Activated CD4-positive, alpha-beta memory T cell treated with anti-CD3 and anti-CD28 coated beads for 36 hours (primary cell): ENCODE measurements around the gene RGS7. TPM values are rescaled to one million over a fixed set of nuclear protein-coding genes. Genes with fewer than 3 reads are reported as not detected.

ENCODE experiments used
- CTCF ChIA-PET: fragments of 350-600 bp; sonication (Branson Sonifier 250); formaldehyde crosslinking; loops from one replicate; lab custom pipeline; 2021; ENCODE audit warnings: antibody characterized with exemption, inconsistent platforms; lab: Charles Lee
- POLR2A ChIA-PET: fragments of 350-600 bp; sonication (Branson Sonifier 250); formaldehyde crosslinking; loops from one replicate; lab custom pipeline; 2021; ENCODE audit warnings: antibody characterized with exemption; lab: Charles Lee
- DNase-seq: peaks from one replicate; pipeline ENCODE4 v3.0.0-alpha.2; 2020
- H3K27ac Mint-ChIP-seq: one replicate; pipeline ENCODE4 v1.8.0; 2021; ENCODE audit warnings: mixed read lengths
- H3K27me3 Mint-ChIP-seq: one replicate; pipeline ENCODE4 v1.8.0; 2021; ENCODE audit warnings: mixed read lengths
- H3K36me3 Mint-ChIP-seq: one replicate; pipeline ENCODE4 v1.8.0; 2021; ENCODE audit warnings: mixed read lengths
- H3K4me1 Mint-ChIP-seq: one replicate; pipeline ENCODE4 v1.8.0; 2021; ENCODE audit warnings: low read depth, mixed read lengths
- H3K4me3 Mint-ChIP-seq: one replicate; pipeline ENCODE4 v1.8.0; 2021; ENCODE audit warnings: mild to moderate bottlenecking, mixed read lengths
- H3K9me3 Mint-ChIP-seq: one replicate; pipeline ENCODE4 v1.8.0; 2021; ENCODE audit warnings: mixed read lengths
- intact Hi-C: fragments of 100-400 bp; cut with micrococcal nuclease; formaldehyde crosslinking; loops from one replicate; pipeline ENCODE4 v1.15.1; 2023
- total RNA-seq, 2 experiments: library from RNA; stranded (reverse); gene quantifications; one replicate each; pipeline ENCODE4 v1.2.3, GENCODE V29; 2021

RGS7 gene
- total RNA-seq, 2 experiments from 2014 or later = not detected

GRCh38 chr1:240843798-240844197 is 513.2 kb downstream of the RGS7 start:
- ChIA-PET POLR2A (interaction anchor here (0.6 kb wide), 1 partner anchor 305 kb away, joined by 3 read pairs; no protein-coding TSS in a partner anchor), CTCF (no interaction called here)
- Mint-ChIP-seq H3K36me3 (no peaks in the 10 kb centered on the region), H3K9me3 (peaks cover 2% of the 10 kb centered on the region), H3K27me3 (peaks cover 2% of the 10 kb centered on the region), H3K27ac (no peak overlapping the region), H3K4me3 (no peak overlapping the region), H3K4me1 (no peaks in the 10 kb centered on the region)
- intact Hi-C loops = no loop called here
- DNase-seq = no peak

- Mint-ChIP-seq H3K27me3 (no peaks in the 10 kb centered on the region), H3K4me1 (no peaks in the 10 kb centered on the region), H3K27ac (no peak overlapping the region), H3K36me3 (no peaks in the 10 kb centered on the region), H3K9me3 (peaks cover 2% of the 10 kb centered on the region), H3K4me3 (no peak overlapping the region)
- DNase-seq = no peak
- CTCF ChIA-PET = no interaction called here
- POLR2A ChIA-PET = no interaction called here
- intact Hi-C loops = no loop called here
Measured at GRCh38 chr1:240836271-240836670, 520.7 kb downstream of the RGS7 start.

- Mint-ChIP-seq H3K27ac (no peak overlapping the region), H3K4me3 (no peak overlapping the region), H3K36me3 (no peaks in the 10 kb centered on the region), H3K27me3 (no peaks in the 10 kb centered on the region), H3K4me1 (no peaks in the 10 kb centered on the region), H3K9me3 (peaks cover 2% of the 10 kb centered on the region)
- POLR2A ChIA-PET = no interaction called here
- intact Hi-C loops = no loop called here
- DNase-seq = no peak
- CTCF ChIA-PET = no interaction called here
Measured at GRCh38 chr1:240835291-240835690, 521.7 kb downstream of the RGS7 start.

GRCh38 chr1:240833075-240833474 is 523.9 kb downstream of the RGS7 start:
- Mint-ChIP-seq H3K4me3 (no peak overlapping the region), H3K4me1 (no peaks in the 10 kb centered on the region), H3K27ac (no peak overlapping the region), H3K27me3 (no peaks in the 10 kb centered on the region), H3K9me3 (no peaks in the 10 kb centered on the region), H3K36me3 (no peaks in the 10 kb centered on the region)
- POLR2A ChIA-PET = no interaction called here
- intact Hi-C loops = no loop called here
- no peak for DNase-seq
- CTCF ChIA-PET = no interaction called here

DNA sequence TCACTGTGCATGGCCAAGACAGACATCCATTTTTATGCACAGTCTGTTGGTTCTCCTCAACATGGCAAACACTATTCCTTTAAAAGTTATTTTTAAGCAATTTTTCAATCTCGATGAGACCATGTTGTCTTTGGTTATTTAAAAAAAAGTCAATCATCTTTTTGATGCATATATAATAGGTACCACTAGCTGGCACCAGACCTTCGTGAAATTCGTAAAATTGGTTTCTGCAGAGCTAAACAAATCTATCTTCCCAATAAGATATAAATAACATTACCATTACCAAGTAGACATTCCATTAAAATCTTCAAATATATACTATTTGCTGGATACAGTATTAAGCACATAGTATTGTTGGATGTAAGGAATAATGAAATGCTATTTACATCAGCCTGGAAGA is 525.1 kb downstream of the RGS7 start:
- Mint-ChIP-seq H3K27me3 (no peaks in the 10 kb centered on the region), H3K27ac (no peak overlapping the region), H3K9me3 (no peaks in the 10 kb centered on the region), H3K4me1 (no peaks in the 10 kb centered on the region), H3K36me3 (no peaks in the 10 kb centered on the region), H3K4me3 (no peak overlapping the region)
- CTCF ChIA-PET = no interaction called here
- POLR2A ChIA-PET = no interaction called here
- no peak for DNase-seq
- intact Hi-C loops = no loop called here

DNA sequence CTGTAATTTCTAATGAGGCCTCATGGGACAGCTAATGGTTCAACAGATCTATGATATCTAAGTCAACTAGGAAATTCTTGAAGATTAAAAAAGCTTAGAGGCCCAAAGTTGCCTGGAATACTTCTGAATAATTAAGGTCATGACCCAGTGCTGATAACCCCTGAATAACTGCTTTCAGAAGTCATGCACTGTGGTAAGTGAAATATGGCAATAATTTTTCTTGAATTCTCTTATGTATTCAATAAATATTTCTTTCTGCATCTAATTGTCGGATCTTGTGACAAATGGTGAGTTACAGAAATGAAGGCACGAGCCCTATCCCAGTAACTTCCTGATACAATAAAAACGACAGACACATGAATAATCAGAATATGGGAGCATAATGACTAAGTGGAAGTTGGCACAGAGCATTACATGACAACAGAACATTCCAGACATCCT is 525.8 kb downstream of the RGS7 start:
- Mint-ChIP-seq H3K36me3 (no peaks in the 10 kb centered on the region), H3K27me3 (no peaks in the 10 kb centered on the region), H3K4me1 (no peaks in the 10 kb centered on the region), H3K27ac (no peak overlapping the region), H3K4me3 (no peak overlapping the region), H3K9me3 (no peaks in the 10 kb centered on the region)
- ChIA-PET CTCF (no interaction called here), POLR2A (no interaction called here)
- intact Hi-C loops = no loop called here
- DNase-seq = no peak

DNA sequence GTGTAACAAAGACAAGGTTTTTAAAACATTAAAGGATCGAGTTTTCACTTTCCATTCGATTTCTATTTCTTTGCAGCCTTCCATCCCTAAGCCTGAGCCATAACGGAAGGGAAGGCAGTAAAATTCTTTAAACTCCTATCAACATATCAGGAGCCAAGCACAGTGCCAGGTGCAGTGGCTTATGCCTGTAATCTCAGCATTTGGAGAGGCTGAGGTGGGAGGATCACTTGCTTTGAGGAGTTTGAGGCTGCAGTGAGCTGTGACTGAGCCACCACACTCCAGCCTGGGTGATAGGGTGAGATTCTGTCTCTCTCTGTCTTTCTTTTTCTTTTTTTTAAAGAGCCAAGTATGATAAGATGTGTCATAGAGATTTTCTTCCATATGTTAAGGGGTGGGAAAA is 527.5 kb downstream of the RGS7 start:
- ChIA-PET POLR2A (no interaction called here), CTCF (no interaction called here)
- H3K36me3 Mint-ChIP-seq = no peaks in the 10 kb centered on the region
- H3K27me3 Mint-ChIP-seq = no peaks in the 10 kb centered on the region
- H3K4me1 Mint-ChIP-seq = no peaks in the 10 kb centered on the region
- no peak overlapping the region for H3K4me3 Mint-ChIP-seq
- H3K27ac Mint-ChIP-seq = no peak overlapping the region
- H3K9me3 Mint-ChIP-seq = no peaks in the 10 kb centered on the region
- intact Hi-C loops = no loop called here
- DNase-seq = no peak

DNA sequence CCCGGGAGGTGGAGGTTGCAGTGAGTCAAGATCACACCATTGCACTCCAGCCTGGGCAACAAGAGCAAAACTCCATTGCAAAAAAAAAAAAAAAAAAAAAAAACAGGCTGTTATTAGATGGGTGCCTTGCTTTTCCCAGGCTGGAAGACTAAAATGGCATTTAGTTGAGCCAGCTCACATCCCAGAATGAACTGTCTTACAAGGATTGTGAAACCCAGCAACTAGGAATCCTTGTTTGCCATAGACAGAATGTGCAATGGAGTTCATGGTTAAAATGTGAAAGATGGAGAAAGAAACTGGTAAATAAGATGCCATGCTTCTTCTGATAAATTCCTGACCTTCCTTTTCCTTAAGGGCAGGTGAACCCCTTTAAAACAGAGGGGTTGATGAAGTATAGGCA is 529.2 kb downstream of the RGS7 start:
- no peak overlapping the region for H3K4me3 Mint-ChIP-seq
- H3K9me3 Mint-ChIP-seq = no peaks in the 10 kb centered on the region
- H3K27ac Mint-ChIP-seq = no peak overlapping the region
- no peak for DNase-seq
- POLR2A ChIA-PET = no interaction called here
- intact Hi-C loops = no loop called here
- H3K27me3 Mint-ChIP-seq = no peaks in the 10 kb centered on the region
- H3K36me3 Mint-ChIP-seq = no peaks in the 10 kb centered on the region
- no peaks in the 10 kb centered on the region for H3K4me1 Mint-ChIP-seq
- CTCF ChIA-PET = no interaction called here

DNA sequence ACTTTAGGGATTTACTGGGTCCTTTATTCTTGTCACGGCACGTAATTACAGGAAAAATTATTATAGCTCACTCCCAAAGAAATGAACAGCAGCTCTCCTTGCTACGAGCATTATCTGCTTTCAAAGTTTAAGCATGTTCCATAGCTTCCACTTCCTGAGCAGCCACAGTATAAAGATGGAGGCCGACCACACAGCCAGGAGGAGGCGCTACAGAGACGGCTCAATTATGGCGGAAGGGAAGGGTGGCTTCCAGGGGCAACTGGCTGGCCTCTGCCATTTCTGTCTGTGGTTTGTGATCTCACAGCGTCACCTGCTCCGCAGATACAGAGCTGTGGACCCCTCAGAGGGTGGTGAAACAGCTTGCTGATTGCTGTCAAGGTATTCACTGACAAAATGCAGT is 532.8 kb downstream of the RGS7 start:
- no peak overlapping the region for H3K27ac Mint-ChIP-seq
- peaks cover 3% of the 10 kb centered on the region for H3K9me3 Mint-ChIP-seq
- intact Hi-C loops = no loop called here
- ChIA-PET CTCF (no interaction called here), POLR2A (no interaction called here)
- no peaks in the 10 kb centered on the region for H3K4me1 Mint-ChIP-seq
- H3K36me3 Mint-ChIP-seq = no peaks in the 10 kb centered on the region
- H3K4me3 Mint-ChIP-seq = no peak overlapping the region
- no peaks in the 10 kb centered on the region for H3K27me3 Mint-ChIP-seq
- DNase-seq = no peak

DNA sequence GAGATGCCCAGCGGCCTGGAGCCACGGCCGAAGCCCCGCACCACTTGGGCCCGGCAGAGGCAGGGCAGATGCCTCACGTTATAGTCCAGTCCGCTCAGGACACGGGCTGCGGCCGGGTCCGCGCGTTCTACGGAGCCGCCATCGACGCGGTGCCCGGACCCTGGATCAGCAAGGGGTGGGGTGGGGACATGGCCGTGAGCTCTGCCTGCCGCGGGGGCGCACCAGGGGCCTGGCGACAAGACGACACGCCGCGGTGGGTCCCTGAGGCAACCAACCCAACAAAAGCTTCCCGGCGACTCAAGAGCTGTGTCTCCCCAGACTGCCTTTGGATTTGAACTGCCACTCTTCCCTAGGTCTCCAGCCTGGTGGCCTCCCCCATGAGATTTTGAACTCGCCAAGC is 533.6 kb downstream of the RGS7 start:
- CTCF ChIA-PET = no interaction called here
- no peak for DNase-seq
- POLR2A ChIA-PET = no interaction called here
- Mint-ChIP-seq H3K4me3 (no peak overlapping the region), H3K36me3 (no peaks in the 10 kb centered on the region), H3K9me3 (peaks cover 3% of the 10 kb centered on the region), H3K27me3 (no peaks in the 10 kb centered on the region), H3K27ac (no peak overlapping the region), H3K4me1 (no peaks in the 10 kb centered on the region)
- intact Hi-C loops = no loop called here

GRCh38 chr1:240821925-240822324 is 535.1 kb downstream of the RGS7 start:
- H3K36me3 Mint-ChIP-seq = no peaks in the 10 kb centered on the region
- ChIA-PET POLR2A (no interaction called here), CTCF (no interaction called here)
- H3K27me3 Mint-ChIP-seq = no peaks in the 10 kb centered on the region
- intact Hi-C loops = no loop called here
- no peak overlapping the region for H3K4me3 Mint-ChIP-seq
- no peak for DNase-seq
- H3K4me1 Mint-ChIP-seq = no peaks in the 10 kb centered on the region
- H3K27ac Mint-ChIP-seq = no peak overlapping the region
- peaks cover 3% of the 10 kb centered on the region for H3K9me3 Mint-ChIP-seq

GRCh38 chr1:240820816-240821215 is 536.2 kb downstream of the RGS7 start:
- POLR2A ChIA-PET = no interaction called here
- no peak overlapping the region for H3K4me3 Mint-ChIP-seq
- H3K4me1 Mint-ChIP-seq = no peaks in the 10 kb centered on the region
- H3K27me3 Mint-ChIP-seq = no peaks in the 10 kb centered on the region
- no peak overlapping the region for H3K27ac Mint-ChIP-seq
- H3K36me3 Mint-ChIP-seq = no peaks in the 10 kb centered on the region
- CTCF ChIA-PET = no interaction called here
- H3K9me3 Mint-ChIP-seq = peaks cover 3% of the 10 kb centered on the region
- DNase-seq = no peak
- intact Hi-C loops = no loop called here

DNA sequence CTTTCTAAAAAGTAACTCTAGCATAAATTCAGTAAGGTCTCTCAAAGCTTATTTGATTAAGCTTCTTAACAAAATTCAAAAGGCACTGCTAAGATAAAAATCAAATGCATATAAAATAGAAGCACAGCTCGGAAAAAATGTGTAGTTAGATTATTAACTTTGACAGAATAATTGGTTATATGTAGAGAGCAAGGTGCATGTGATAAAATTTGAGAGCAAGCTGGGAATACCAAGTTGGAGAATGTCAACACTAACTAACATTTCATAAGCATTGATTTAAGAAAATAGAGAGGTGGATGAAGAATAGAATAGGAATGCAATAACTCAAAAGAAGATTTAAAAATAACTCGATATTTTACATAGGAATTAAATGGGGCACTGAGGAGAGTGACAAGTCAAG is 540.5 kb downstream of the RGS7 start:
- Mint-ChIP-seq H3K36me3 (no peaks in the 10 kb centered on the region), H3K27ac (no peak overlapping the region), H3K4me1 (no peaks in the 10 kb centered on the region), H3K9me3 (peaks cover 3% of the 10 kb centered on the region), H3K27me3 (no peaks in the 10 kb centered on the region), H3K4me3 (no peak overlapping the region)
- CTCF ChIA-PET = no interaction called here
- intact Hi-C loops = no loop called here
- no peak for DNase-seq
- POLR2A ChIA-PET = no interaction called here
